ENCODE measurements around the gene PDE6G.
A peak's percentile ranks its signal among the peaks of the same experiment; 100 is the strongest.

The PDE6G gene

GRCh38 chr17:81656835-81657234, 493 bp upstream of the PDE6G start:
- DNase-seq: no peak

- no peak for DNase-seq
Measured at GRCh38 chr17:81655378-81656117, 794 bp downstream of the PDE6G start.

- no peak for DNase-seq
Measured at GRCh38 chr17:81652906-81653771, 3.2 kb downstream of the PDE6G start.

GRCh38 chr17:81651692-81652091, 4.7 kb downstream of the PDE6G start:
- DNase-seq: no peak

GRCh38 chr17:81650951-81651350, 5.4 kb downstream of the PDE6G start:
- DNase-seq: no peak

GRCh38 chr17:81648707-81649085, 7.6 kb downstream of the PDE6G start:
- no peak for DNase-seq

GRCh38 chr17:81648013-81648706, 8.2 kb downstream of the PDE6G start:
- DNase-seq: no peak

- no peak for DNase-seq
Measured at GRCh38 chr17:81647640-81648012, 8.7 kb downstream of the PDE6G start.

GRCh38 chr17:81646869-81647600, 9.3 kb downstream of the PDE6G start:
- no peak for DNase-seq

- no peak for DNase-seq
Measured at GRCh38 chr17:81644976-81645952, 11.1 kb downstream of the PDE6G start.

- no peak for DNase-seq
Measured at GRCh38 chr17:81644496-81644895, 11.8 kb downstream of the PDE6G start.

- no peak for DNase-seq
Measured at GRCh38 chr17:81641825-81642489, 14.4 kb downstream of the PDE6G start.

- DNase-seq: no peak
Measured at GRCh38 chr17:81640011-81640410, 16.3 kb downstream of the PDE6G start.

GRCh38 chr17:81638683-81639082, 17.7 kb downstream of the PDE6G start:
- no peak for DNase-seq

- DNase-seq: peak; percentile 74
Measured at GRCh38 chr17:81636505-81637288, 19.6 kb downstream of the PDE6G start, which contains the start of the genes NPLOC4 and TSPAN10. TSS of gene NPLOC4 (minus strand) at chr17:81637112. CDS start at chr17:81636930, 182 bp downstream. TSS of gene TSPAN10 (plus strand) at chr17:81637196. CDS start at chr17:81642413, 5,217 bp downstream.

- DNase-seq: no peak
Measured at GRCh38 chr17:81635973-81636504, 20.3 kb downstream of the PDE6G start.

GRCh38 chr17:81635431-81635830, 20.9 kb downstream of the PDE6G start:
- DNase-seq: no peak

- no peak for DNase-seq
Measured at GRCh38 chr17:81631482-81631881, 24.9 kb downstream of the PDE6G start.

- DNase-seq: no peak
Measured at GRCh38 chr17:81630274-81630673, 26.1 kb downstream of the PDE6G start.

Measured in COR-L47 (cell line).